Sigmoid colon (tissue), 4 donors: Measurements from ENCODE around the gene LSM14A.

Source experiments
- CTCF ChIP-seq, 4 experiments: fragments of 450-650 bp in 3 of 4; fragments of 200-600 bp in 1 of 4; IDR thresholded peaks; one replicate each; pipeline ENCODE4 v1.5.1; 2016 to 2019; ENCODE audit warnings: antibody characterized with exemption in 4 of 4, mild to moderate bottlenecking in 3 of 4, moderate library complexity in 2 of 4
- EP300 ChIP-seq, 4 donors: sonication (generic); formaldehyde crosslinking; IDR thresholded peaks; one replicate each; pipeline ENCODE4 v1.6.1; 2017; ENCODE audit warnings: antibody characterized with exemption in 4 of 4
- POLR2A ChIP-seq, 2 donors: fragments of 450-650 bp; IDR thresholded peaks; one replicate each; pipeline ENCODE4 v1.6.1; 2016; ENCODE audit warnings: antibody characterized with exemption in 2 of 2, mild to moderate bottlenecking in 2 of 2, moderate library complexity in 2 of 2
- POLR2AphosphoS5 ChIP-seq, 4 donors: sonication (generic); formaldehyde crosslinking; IDR thresholded peaks; one replicate each; pipeline ENCODE4 v1.6.1; 2017; ENCODE audit warnings: antibody characterized with exemption in 4 of 4

GRCh38 chr19:34261334-34262109 is 89.2 kb downstream of the LSM14A start:
- no peak for TF ChIP-seq EP300 (IDR thresholded peaks at IDR 0.05)
- TF ChIP-seq CTCF (IDR thresholded peaks at IDR 0.05), result no peak
- no peak for TF ChIP-seq POLR2A (IDR thresholded peaks at IDR 0.05)
- TF ChIP-seq POLR2AphosphoS5 (IDR thresholded peaks at IDR 0.05), result no peak
